H1 (cell line): ENCODE measurements around the gene ATP2B3. TPM values are rescaled to one million over a fixed set of nuclear protein-coding genes. Genes with fewer than 3 reads are reported as not detected.

ENCODE experiments used
- CTCF ChIA-PET: fragments of 300-600 bp; sonication (Branson Sonifier 250); formaldehyde crosslinking; loops from one replicate; lab custom pipeline; 2021; ENCODE audit not compliant: partially characterized antibody; lab: Charles Lee
- POLR2A ChIA-PET: fragments of 300-600 bp; sonication (Branson Sonifier 250); formaldehyde crosslinking; loops from one replicate; lab custom pipeline; 2021; ENCODE audit warnings: inconsistent platforms; ENCODE audit not compliant: partially characterized antibody; lab: Charles Lee
- DNase-seq, 2 experiments: peaks; one replicate each; pipeline versions ENCODE4 v3.0.0 to v3.0.0-alpha.2; 2010 to 2022; ENCODE audit warnings: low spot score in 2 of 2, low read depth in 1 of 2, mixed read lengths in 1 of 2
- FAIRE-seq: peaks from 2 replicates; lab custom pipeline; 2011; peaks lifted over from hg19 to GRCh38; lab: Jason Lieb, UNC
- H2AFZ ChIP-seq: 2 replicates; pipeline ENCODE4 v1.8.1; 2012; ENCODE audit warnings: low read length, inconsistent platforms
- H2AK5ac ChIP-seq: 2 replicates; pipeline ENCODE4 v1.6.1; 2013; ENCODE audit warnings: low read depth, low read length
- H2BK120ac ChIP-seq: replicated peaks from 2 replicates; pipeline ENCODE3; 2013; ENCODE audit warnings: low read depth, low read length, inconsistent platforms
- H2BK12ac ChIP-seq: 2 replicates; pipeline ENCODE4 v1.6.1; 2013; ENCODE audit warnings: low read depth, low read length
- H2BK15ac ChIP-seq: 2 replicates; pipeline ENCODE4 v1.6.1; 2013; ENCODE audit warnings: low read length
- H2BK20ac ChIP-seq: 2 replicates; pipeline ENCODE4 v1.6.1; 2013; ENCODE audit warnings: low read length
- H2BK5ac ChIP-seq: 2 replicates; pipeline ENCODE4 v1.6.1; 2013; ENCODE audit warnings: low read depth, low read length
- H3K14ac ChIP-seq: 2 replicates; pipeline ENCODE4 v1.6.1; 2013; ENCODE audit warnings: inconsistent platforms; ENCODE audit not compliant: insufficient read length
- H3K18ac ChIP-seq: 2 replicates; pipeline ENCODE4 v1.6.1; 2013; ENCODE audit warnings: low read length; ENCODE audit errors: extremely low read depth
- H3K23ac ChIP-seq: 2 replicates; pipeline ENCODE4 v1.6.1; 2013; ENCODE audit warnings: inconsistent platforms; ENCODE audit not compliant: insufficient read length
- H3K23me2 ChIP-seq: 2 replicates; pipeline ENCODE4 v1.6.1; 2013; ENCODE audit warnings: low read depth, low read length
- H3K27ac ChIP-seq: 2 replicates; pipeline ENCODE4 v1.6.1; 2011; ENCODE audit warnings: low read depth, low read length, inconsistent platforms
- H3K27me3 ChIP-seq, 4 experiments: replicated peaks in 1 of 4; 1 replicate in 1 of 4; 2 replicates in 3 of 4; pipeline versions ENCODE4 v1.6.1 to v1.8.1; 2011 to 2013; ENCODE audit warnings: low read length in 3 of 4, mild to moderate bottlenecking in 3 of 4, inconsistent platforms in 2 of 4, mixed read lengths in 2 of 4, moderate library complexity in 1 of 4; ENCODE audit not compliant: control insufficient read depth in 3 of 4, insufficient read depth in 3 of 4; ENCODE audit errors: extremely low read depth in 1 of 4
- H3K36me3 ChIP-seq, 4 experiments: 2 replicates each; pipeline versions ENCODE4 v1.6.1 to v1.8.1; 2011 to 2013; ENCODE audit warnings: mild to moderate bottlenecking in 4 of 4, low read length in 3 of 4, moderate library complexity in 2 of 4, control low read depth in 1 of 4, inconsistent platforms in 1 of 4; ENCODE audit not compliant: insufficient read depth in 4 of 4, control insufficient read depth in 2 of 4
- H3K4ac ChIP-seq: replicated peaks from 2 replicates; pipeline ENCODE3; 2013; ENCODE audit warnings: low read length, low read depth, mixed read lengths, inconsistent platforms; ENCODE audit not compliant: insufficient read length
- H3K4me1 ChIP-seq, 4 experiments: replicated peaks in 1 of 4; 1 replicate in 1 of 4; 2 replicates in 3 of 4; pipeline versions ENCODE4 v1.6.1 to v1.8.1; 2011 to 2013; ENCODE audit warnings: low read length in 3 of 4, inconsistent platforms in 2 of 4, mixed read lengths in 1 of 4; ENCODE audit not compliant: insufficient read depth in 4 of 4, control insufficient read depth in 3 of 4
- H3K4me2 ChIP-seq, 2 experiments: 2 replicates each; pipeline versions ENCODE4 v1.6.1 to v1.8.1; 2011 to 2013; ENCODE audit warnings: low read depth in 2 of 2, low read length in 2 of 2, control low read depth in 1 of 2, inconsistent platforms in 1 of 2, mild to moderate bottlenecking in 1 of 2; ENCODE audit not compliant: insufficient read depth in 1 of 2
- H3K4me3 ChIP-seq, 4 experiments: fragments of 200-600, 300-600 bp in 1 of 4; sonication (generic), shearing (Covaris generic), sonication (Bioruptor Twin) in 1 of 4; 2 replicates each; pipeline versions ENCODE4 v1.5.1 to v1.8.1; 2011 to 2016; ENCODE audit warnings: low read length in 4 of 4, low read depth in 3 of 4, control low read depth in 2 of 4, inconsistent platforms in 2 of 4, mild to moderate bottlenecking in 2 of 4, mixed read lengths in 1 of 4, moderate library complexity in 1 of 4; ENCODE audit not compliant: insufficient read depth in 2 of 4; ENCODE audit errors: extremely low read depth in 1 of 4
- H3K56ac ChIP-seq: replicated peaks from 2 replicates; pipeline ENCODE3; 2013; ENCODE audit warnings: low read depth, mild to moderate bottlenecking, mixed read lengths, low read length, inconsistent platforms; ENCODE audit not compliant: insufficient read length
- H3K79me1 ChIP-seq: 2 replicates; pipeline ENCODE4 v1.6.1; 2013; ENCODE audit warnings: low read depth, low read length, control low read depth
- H3K79me2 ChIP-seq, 2 experiments: 2 replicates each; pipeline versions ENCODE4 v1.6.1 to v1.8.1; 2012 to 2013; ENCODE audit warnings: low read length in 2 of 2, mild to moderate bottlenecking in 2 of 2, inconsistent platforms in 1 of 2; ENCODE audit not compliant: insufficient read depth in 2 of 2, control insufficient read depth in 1 of 2
- H3K9ac ChIP-seq, 4 experiments: replicated peaks in 1 of 4; 1 replicate in 1 of 4; 2 replicates in 3 of 4; pipeline versions ENCODE4 v1.6.1 to v1.8.1; 2011 to 2013; ENCODE audit warnings: low read depth in 3 of 4, low read length in 3 of 4, control low read depth in 2 of 4, mild to moderate bottlenecking in 2 of 4, moderate library complexity in 2 of 4, inconsistent platforms in 1 of 4; ENCODE audit errors: extremely low read depth in 1 of 4
- H3K9me3 ChIP-seq, 2 experiments: 2 replicates each; pipeline versions ENCODE4 v1.6.1 to v1.8.1; 2012 to 2013; ENCODE audit warnings: mild to moderate bottlenecking in 2 of 2, moderate library complexity in 2 of 2, control low read depth in 1 of 2, inconsistent platforms in 1 of 2, low read depth in 1 of 2, low read length in 1 of 2, mixed read lengths in 1 of 2; ENCODE audit not compliant: insufficient read depth in 2 of 2
- H4K20me1 ChIP-seq, 2 experiments: replicated peaks in 1 of 2; 2 replicates each; pipeline versions ENCODE3 to v1.8.1; 2011 to 2013; ENCODE audit warnings: inconsistent platforms in 2 of 2, low read length in 2 of 2, mild to moderate bottlenecking in 1 of 2; ENCODE audit not compliant: insufficient read depth in 2 of 2, control insufficient read depth in 1 of 2
- H4K5ac ChIP-seq: 2 replicates; pipeline ENCODE4 v1.6.1; 2013; ENCODE audit warnings: low read length, low read depth, mixed read lengths, inconsistent platforms; ENCODE audit not compliant: insufficient read length
- H4K8ac ChIP-seq: 2 replicates; pipeline ENCODE4 v1.8.0; 2013; ENCODE audit warnings: mild to moderate bottlenecking, moderate library complexity, low read length, inconsistent platforms; ENCODE audit not compliant: insufficient read depth; ENCODE audit errors: extremely low read depth
- H4K91ac ChIP-seq: replicated peaks from 2 replicates; pipeline ENCODE3; 2013; ENCODE audit warnings: low read length, mixed read lengths, inconsistent platforms; ENCODE audit not compliant: insufficient read length
- GTF2F1 ChIP-seq: IDR thresholded peaks from 2 replicates; pipeline ENCODE4 v1.6.1; 2012; ENCODE audit warnings: low read depth, low read length, improper control_type of control experiment, borderline replicate concordance
- JUND ChIP-seq: IDR thresholded peaks from 2 replicates; pipeline ENCODE4 v1.6.1; 2011; ENCODE audit warnings: mild to moderate bottlenecking, improper control_type of control experiment, low read length
- NRF1 ChIP-seq: IDR thresholded peaks from 2 replicates; pipeline ENCODE4 v1.6.1; 2011; ENCODE audit warnings: mild to moderate bottlenecking, low read depth, low read length, improper control_type of control experiment
- POLR2A ChIP-seq, 2 experiments: IDR thresholded peaks; 1 replicate in 1 of 2; 2 replicates in 1 of 2; pipeline ENCODE4 v1.6.1; 2011; ENCODE audit warnings: low read depth in 2 of 2, low read length in 2 of 2, mild to moderate bottlenecking in 2 of 2; ENCODE audit errors: control extremely low read depth in 1 of 2
- RBBP5 ChIP-seq: IDR thresholded peaks from 2 replicates; pipeline ENCODE4 v1.7.1; 2012; ENCODE audit warnings: low read depth, mild to moderate bottlenecking, inconsistent platforms, low read length, moderate library complexity, borderline replicate concordance
- SP1 ChIP-seq: IDR thresholded peaks from 2 replicates; pipeline ENCODE4 v1.6.1; 2011; ENCODE audit warnings: low read depth, low read length
- WGBS, 2 experiments: shearing (Covaris generic) in 1 of 2; methylation state at CpG; one replicate each; pipeline versions ENCODE4 v1.1.6 to v1.1.7; 2013 to 2015; ENCODE audit warnings: low lambda C conversion rate in 2 of 2, mixed read lengths in 2 of 2, inconsistent platforms in 1 of 2, low coverage in 1 of 2, missing lambda C conversion rate in 1 of 2; ENCODE audit not compliant: insufficient replicate concordance in 2 of 2, insufficient coverage in 1 of 2, insufficient read length in 1 of 2; ENCODE audit errors: extremely low coverage in 1 of 2, missing lambda C conversion rate in 1 of 2; 5-methylcytosine and 5-hydroxymethylcytosine counted together
- polyA plus RNA-seq, 7 experiments: library from polyadenylated mRNA; depleted of rRNA in 3 of 7; stranded (reverse) in 5 of 7; unstranded in 2 of 7; fragments of >200 nt in 5 of 7; fragments of 200-250 nt in 2 of 7; gene quantifications; 1 replicate in 5 of 7; 2 replicates in 1 of 7; 4 replicates in 1 of 7; pipeline versions ENCODE4 v1.2.1 to v1.2.3, GENCODE V29; 2011 to 2013; ENCODE audit warnings: missing spikeins in 2 of 7, mixed read lengths in 2 of 7
- total RNA-seq: library from RNA; stranded (reverse); fragmentation: NEBNext Ultra II Directional; extraction: Animal tissue kit (Norgen Biotek cat#: 25700); gene quantifications from 2 replicates; pipeline ENCODE4 v1.2.1, GENCODE V29; 2021

ATP2B3 gene
- total and polyA plus RNA-seq, 2 of the 8 experiments (the other 6 are each of a cell fraction or from before 2014, with no cell fraction given): 0.14 to 0.19 TPM

DNA sequence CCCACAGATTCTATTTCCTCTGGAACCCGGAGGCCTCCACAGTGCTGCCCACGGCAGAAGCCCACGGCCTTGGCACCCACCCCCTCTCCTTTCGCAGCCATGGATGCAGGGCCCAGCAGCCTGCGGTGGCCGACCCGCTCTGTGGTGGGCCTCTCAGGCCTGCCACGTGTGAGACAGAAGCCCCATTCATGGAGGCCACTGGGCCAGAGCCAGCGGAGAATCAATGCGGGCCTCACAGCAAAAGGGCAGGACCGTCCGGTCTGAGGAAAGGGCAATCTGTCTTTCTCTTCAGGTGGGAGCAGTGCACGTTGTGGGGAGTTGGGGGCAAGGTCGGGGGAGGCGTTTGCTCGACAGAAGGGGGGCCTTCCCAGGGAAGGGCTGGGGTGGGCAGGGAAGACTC lies 38.7 kb upstream of the ATP2B3 start:
- H3K23ac ChIP-seq: no peak overlapping the region
- no peak overlapping the region for H2BK20ac ChIP-seq
- no peak overlapping the region for H2BK5ac ChIP-seq
- no peaks in the 10 kb centered on the region for H3K23me2 ChIP-seq
- CTCF ChIA-PET: interaction anchor here (1.9 to 2.3 kb wide), 2 partner anchors 8 to 28 kb away, joined by 7 to 13 read pairs; partner anchors contain the start of gene HAUS7
- H3K4me1 ChIP-seq: peaks cover 0 to 17% (median 5%) of the 10 kb centered on the region in 4 experiments; a peak in 3 of 7 replicates
- H3K27ac ChIP-seq: no peak overlapping the region
- H3K18ac ChIP-seq: no peak overlapping the region
- no peaks in the 10 kb centered on the region for H3K79me1 ChIP-seq
- H4K20me1 ChIP-seq: no peaks in the 10 kb centered on the region
- H3K4ac ChIP-seq: no peak overlapping the region
- H3K9ac ChIP-seq: no peak overlapping the region
- DNase-seq (no peak), FAIRE-seq (no peak)
- no peak overlapping the region for H2AFZ ChIP-seq
- POLR2A ChIA-PET: no interaction called here
- no peak overlapping the region for H2BK15ac ChIP-seq
- no peak overlapping the region for H2AK5ac ChIP-seq
- TF ChIP-seq NRF1 (no peak), GTF2F1 (no peak), POLR2A (IDR thresholded peaks at IDR 0.05; ENCODE audit: control extremely low read depth in 1 of 2, low read depth in 2 of 2, low read length in 2 of 2) (no peak), JUND (no peak), SP1 (no peak), RBBP5 (no peak)
- H4K5ac ChIP-seq: no peak overlapping the region
- no peaks in the 10 kb centered on the region for H3K36me3 ChIP-seq
- H3K27me3 ChIP-seq: peaks cover 5 to 22% (median 17%) of the 10 kb centered on the region in 4 experiments; a peak in 6 of 7 replicates
- H3K9me3 ChIP-seq: no peaks in the 10 kb centered on the region
- H3K4me3 ChIP-seq: no peak overlapping the region
- 90% methylated on average over 4 of the region's 16 CpGs; no CpG with 5 or more reads in 1 of the 2 experiments for WGBS, 2 experiments
- no peaks in the 10 kb centered on the region for H3K79me2 ChIP-seq
- 0 out of 2 replicates have a peak overlapping the region, but pooled peaks have one; percentile 27 for H2BK12ac ChIP-seq
- H3K4me2 ChIP-seq: no peak overlapping the region
- H4K91ac ChIP-seq: no peak overlapping the region
- no peak overlapping the region for H2BK120ac ChIP-seq
- no peak overlapping the region for H3K14ac ChIP-seq
- H3K56ac ChIP-seq: no peak overlapping the region
- H4K8ac ChIP-seq: no peak overlapping the region
